Activated CD4-positive, alpha-beta T cell treated with anti-CD3 and anti-CD28 coated beads, Interleukin-2, amount 10 ng/mL, durations not matched to agents 24 days and 14 days (primary cell): ENCODE measurements around the gene RPH3AL. TPM values are rescaled to one million over a fixed set of nuclear protein-coding genes. Genes with fewer than 3 reads are reported as not detected.
"Not testable (repeated sequence)": the region's sequence is repeated elsewhere in the genome, so short reads cannot be mapped to it uniquely, and the experiment has no call there.

Source experiments
- DNase-seq: peaks from one replicate; pipeline ENCODE4 v3.0.0; 2022
- H3K27ac Mint-ChIP-seq: one replicate; pipeline ENCODE4 v1.8.0; 2022; ENCODE audit warnings: mild to moderate bottlenecking, mixed read lengths
- H3K27me3 Mint-ChIP-seq: one replicate; pipeline ENCODE4 v1.8.0; 2022; ENCODE audit warnings: mixed read lengths
- H3K36me3 Mint-ChIP-seq: one replicate; pipeline ENCODE4 v1.8.0; 2022; ENCODE audit warnings: low read depth, mild to moderate bottlenecking, mixed read lengths
- H3K4me1 Mint-ChIP-seq: one replicate; pipeline ENCODE4 v1.8.0; 2021; ENCODE audit warnings: mixed read lengths
- H3K4me3 Mint-ChIP-seq: one replicate; pipeline ENCODE4 v1.8.0; 2022; ENCODE audit warnings: mild to moderate bottlenecking, moderate library complexity, mixed read lengths
- H3K9me3 Mint-ChIP-seq: one replicate; pipeline ENCODE4 v1.8.0; 2021; ENCODE audit warnings: mixed read lengths
- intact Hi-C: fragments of 100-400 bp; cut with micrococcal nuclease; formaldehyde crosslinking; loops from one replicate; pipeline ENCODE4 v1.15.1; 2023
- total RNA-seq: library from RNA; stranded (reverse); gene quantifications from 2 replicates; pipeline ENCODE4 v1.2.3, GENCODE V29; 2022

RPH3AL gene
- total RNA-seq, 1 donor from 2014 or later: 3.7 TPM

DNA sequence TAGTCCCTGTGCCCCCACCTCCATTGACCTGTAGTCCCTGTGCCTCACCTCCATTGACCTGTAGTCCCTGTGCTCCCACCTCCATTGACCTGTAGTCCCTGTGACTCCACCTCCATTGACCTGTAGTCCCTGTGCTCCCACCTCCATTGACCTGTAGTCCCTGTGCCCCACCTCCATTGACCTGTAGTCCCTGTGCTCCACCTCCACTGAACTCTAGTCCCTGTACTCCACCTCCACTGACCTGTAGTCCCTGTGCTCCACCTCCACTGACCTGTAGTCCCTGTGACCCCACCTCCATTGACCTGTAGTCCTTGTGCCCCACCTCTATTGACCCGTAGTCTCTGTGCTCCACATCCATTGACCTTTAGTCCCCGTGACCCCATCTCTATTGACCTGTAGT, 37.2 kb downstream of the RPH3AL start:
- H3K4me3 Mint-ChIP-seq, H3K27me3 Mint-ChIP-seq, H3K4me1 Mint-ChIP-seq, intact Hi-C loops, DNase-seq, H3K36me3 Mint-ChIP-seq, H3K27ac Mint-ChIP-seq: not testable (repeated sequence)
- peaks cover 26% of the 10 kb centered on the region for H3K9me3 Mint-ChIP-seq

DNA sequence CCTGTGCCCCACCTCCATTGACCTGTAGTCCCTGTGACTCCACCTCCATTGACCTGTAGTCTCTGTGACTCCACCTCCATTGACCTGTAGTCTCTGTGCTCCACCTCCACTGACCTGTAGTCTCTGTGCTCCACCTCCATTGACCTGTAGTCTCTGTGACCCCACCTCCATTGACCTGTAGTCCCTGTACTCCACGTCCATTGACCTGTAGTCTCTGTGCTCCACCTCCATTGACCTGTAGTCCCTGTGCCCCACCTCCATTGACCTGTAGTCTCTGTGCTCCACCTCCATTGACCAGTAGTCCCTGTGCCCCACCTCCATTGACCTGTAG, 38.0 kb downstream of the RPH3AL start:
- H3K27ac Mint-ChIP-seq, H3K36me3 Mint-ChIP-seq, DNase-seq, H3K4me3 Mint-ChIP-seq, intact Hi-C loops, H3K4me1 Mint-ChIP-seq, H3K27me3 Mint-ChIP-seq: not testable (repeated sequence)
- H3K9me3 Mint-ChIP-seq: peaks cover 26% of the 10 kb centered on the region

DNA sequence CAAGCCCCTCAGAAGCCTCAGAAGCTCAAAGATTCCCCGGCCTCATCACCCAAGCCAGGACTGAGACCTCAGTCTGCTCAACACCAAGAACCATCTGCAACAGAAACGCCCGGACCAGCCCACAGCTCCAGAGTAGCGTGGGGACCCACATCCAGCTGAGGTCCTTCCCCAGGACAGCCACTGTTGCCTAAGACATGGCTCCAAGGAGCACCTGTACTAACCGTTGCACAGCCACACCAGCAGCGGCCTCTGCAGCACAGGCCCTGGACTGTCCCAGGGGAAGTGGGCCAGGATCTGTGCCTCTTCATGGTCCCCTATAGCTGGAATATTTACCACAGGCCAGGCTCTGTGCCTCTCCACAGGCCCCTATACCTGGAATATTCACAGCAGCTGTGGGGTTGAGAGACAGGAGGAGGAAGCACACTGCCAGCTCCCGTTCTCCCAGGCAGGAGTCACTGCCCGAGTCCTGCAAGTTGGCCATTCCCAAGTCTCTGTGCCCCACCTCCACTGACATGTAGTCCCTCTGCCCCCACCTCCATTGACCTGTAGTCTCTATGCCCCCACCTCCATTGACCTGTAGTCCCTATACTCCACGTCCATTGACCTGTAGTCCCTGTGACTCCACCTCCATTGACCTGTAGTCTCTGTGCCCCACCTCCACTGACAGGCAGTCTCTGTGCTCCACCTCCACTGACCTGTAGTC, 38.5 kb downstream of the RPH3AL start:
- no peaks in the 10 kb centered on the region for H3K4me1 Mint-ChIP-seq
- H3K27ac Mint-ChIP-seq: no peak overlapping the region
- H3K4me3 Mint-ChIP-seq: no peak overlapping the region
- intact Hi-C loops: no loop called here
- peaks cover 26% of the 10 kb centered on the region for H3K9me3 Mint-ChIP-seq
- H3K36me3 Mint-ChIP-seq: peaks cover 2% of the 10 kb centered on the region
- no peaks in the 10 kb centered on the region for H3K27me3 Mint-ChIP-seq
- DNase-seq: no peak

DNA sequence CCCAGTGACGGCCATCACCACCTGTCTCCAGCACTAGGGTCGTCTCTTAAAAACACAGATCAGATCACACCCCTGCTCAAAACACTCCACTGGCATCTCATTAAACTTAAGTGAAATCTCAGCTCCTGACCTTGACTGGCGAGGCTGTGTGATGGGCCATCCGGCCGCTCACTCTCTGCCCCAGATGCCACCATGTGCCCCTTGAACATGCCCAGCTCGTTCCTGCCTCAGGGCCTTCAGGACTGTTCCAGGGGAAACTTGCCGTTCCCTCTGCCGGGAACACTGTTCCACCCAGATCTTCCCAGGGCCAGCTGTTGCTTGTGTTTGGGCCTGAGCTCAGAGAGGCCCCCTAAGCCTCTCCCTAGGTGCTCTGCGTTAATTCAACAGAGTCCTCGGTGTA, 39.4 kb downstream of the RPH3AL start:
- intact Hi-C loops: no loop called here
- Mint-ChIP-seq H3K9me3 (peaks cover 26% of the 10 kb centered on the region), H3K36me3 (peaks cover 2% of the 10 kb centered on the region), H3K27me3 (no peaks in the 10 kb centered on the region), H3K4me1 (no peaks in the 10 kb centered on the region), H3K27ac (no peak overlapping the region), H3K4me3 (no peak overlapping the region)
- no peak for DNase-seq

DNA sequence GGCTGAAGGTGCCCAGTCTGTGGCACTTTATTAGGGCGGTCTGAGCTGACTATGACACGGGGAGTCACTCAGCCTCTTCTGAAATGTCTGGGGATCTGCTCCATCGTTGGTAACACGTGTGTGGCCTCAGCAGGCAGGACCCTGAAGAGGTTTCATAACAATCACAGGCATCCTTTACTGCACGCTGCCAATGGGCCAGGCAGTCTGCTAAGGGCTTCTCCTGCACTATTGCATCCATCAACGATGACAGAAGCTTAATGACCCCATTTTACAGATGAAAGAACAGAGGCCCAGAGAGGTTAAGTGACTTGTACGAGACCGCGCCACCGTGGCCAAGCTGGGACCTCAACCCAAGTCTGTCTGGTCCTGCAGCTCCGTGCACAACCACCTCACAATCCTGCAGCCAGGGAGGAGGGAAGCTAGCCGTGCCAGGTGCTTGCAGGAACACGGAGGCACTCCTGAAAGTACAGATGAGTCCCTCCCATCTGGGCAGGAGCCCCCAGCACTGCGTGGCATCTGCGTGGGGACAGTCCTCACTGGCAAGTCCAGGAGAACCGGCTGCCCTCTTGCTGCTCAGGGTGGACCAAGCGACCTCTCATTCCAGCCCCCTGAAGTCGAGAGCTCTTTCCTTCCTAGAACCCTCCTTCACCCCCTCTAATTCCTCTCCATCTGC, 40.0 kb downstream of the RPH3AL start:
- Mint-ChIP-seq H3K4me1 (no peaks in the 10 kb centered on the region), H3K36me3 (no peaks in the 10 kb centered on the region), H3K9me3 (peaks cover 23% of the 10 kb centered on the region), H3K27me3 (no peaks in the 10 kb centered on the region), H3K27ac (no peak overlapping the region), H3K4me3 (no peak overlapping the region)
- intact Hi-C loops: no loop called here
- DNase-seq: no peak

DNA sequence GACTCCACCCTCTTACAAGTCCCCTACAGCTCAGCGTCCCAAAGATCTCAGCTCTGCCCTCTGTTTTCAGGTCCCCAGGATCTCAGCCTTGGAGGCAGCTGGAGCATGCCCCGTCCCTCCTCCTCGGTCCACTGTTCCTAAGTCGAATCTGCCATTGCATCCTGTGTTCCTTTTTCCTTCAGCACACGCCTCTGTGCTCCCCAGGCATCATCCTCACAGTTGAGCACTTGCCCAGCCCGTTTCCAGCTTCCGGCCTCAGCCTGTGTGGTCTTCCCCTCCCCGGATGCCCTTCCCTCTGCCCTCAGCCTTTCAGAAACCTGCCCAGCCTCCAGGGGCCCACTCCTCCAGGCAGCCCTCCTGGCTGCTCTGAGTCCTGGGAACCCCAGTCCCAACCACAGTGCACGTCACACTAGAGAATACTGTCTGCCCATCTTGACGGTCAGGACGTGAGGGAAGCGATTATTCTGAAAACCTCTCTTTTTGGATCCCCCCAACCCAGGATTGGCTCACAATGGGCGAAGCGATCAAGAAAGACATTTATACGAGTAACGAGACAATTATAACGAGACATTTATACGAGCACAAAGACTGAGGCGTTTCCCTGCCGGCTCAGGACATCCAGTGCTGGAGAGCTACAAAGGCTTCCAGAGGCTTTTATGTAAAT, 41.4 kb downstream of the RPH3AL start:
- Mint-ChIP-seq H3K9me3 (peaks cover 16% of the 10 kb centered on the region), H3K27ac (no peak overlapping the region), H3K27me3 (no peaks in the 10 kb centered on the region), H3K36me3 (no peaks in the 10 kb centered on the region), H3K4me1 (no peaks in the 10 kb centered on the region), H3K4me3 (no peak overlapping the region)
- intact Hi-C loops: no loop called here
- no peak for DNase-seq

DNA sequence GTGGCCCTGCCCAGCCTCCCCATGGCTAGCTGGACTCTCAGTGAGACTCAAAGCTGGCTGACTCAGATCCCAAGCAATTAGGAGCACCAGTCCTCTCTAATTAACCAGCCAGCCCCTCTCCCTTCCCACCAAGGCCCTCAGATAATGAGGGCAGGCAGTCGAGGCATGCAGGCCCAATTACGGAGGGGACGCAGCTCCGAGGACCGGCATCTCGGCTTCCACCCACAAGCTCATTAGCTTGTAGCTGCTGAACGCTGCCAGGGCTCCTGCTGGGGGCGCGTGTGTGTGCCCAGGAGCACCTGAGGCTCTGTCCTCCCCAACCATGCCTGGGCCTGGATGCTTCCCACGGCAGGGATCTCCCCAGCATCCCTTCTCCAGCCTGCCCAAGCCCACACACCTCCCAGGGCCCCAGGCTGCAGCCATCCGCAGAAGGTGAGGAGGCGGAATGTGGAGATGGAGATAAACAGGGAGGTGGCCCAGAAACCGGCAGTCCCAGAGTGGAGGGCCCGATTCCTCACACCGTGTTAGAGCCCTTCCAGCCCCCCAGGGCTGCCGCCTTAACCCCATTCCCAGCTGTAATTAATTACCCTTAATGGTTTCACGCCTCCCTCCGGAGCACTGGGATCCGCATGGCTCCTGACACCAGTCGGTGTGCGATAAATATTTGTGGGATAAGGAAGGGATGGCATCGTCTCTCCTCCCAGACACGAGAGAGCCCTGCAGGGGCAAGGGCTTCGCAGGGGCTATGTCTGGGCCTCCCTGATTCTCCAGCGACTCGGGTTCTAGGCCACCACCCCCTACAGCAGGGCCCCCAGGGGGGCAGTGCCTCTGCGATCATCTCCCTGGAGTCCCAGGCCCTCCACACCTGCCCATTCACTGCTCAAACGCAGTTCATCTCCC, 42.2 kb downstream of the RPH3AL start:
- Mint-ChIP-seq H3K36me3 (no peaks in the 10 kb centered on the region), H3K4me3 (no peak overlapping the region), H3K4me1 (no peaks in the 10 kb centered on the region), H3K27me3 (no peaks in the 10 kb centered on the region), H3K27ac (no peak overlapping the region), H3K9me3 (peaks cover 7% of the 10 kb centered on the region)
- no peak for DNase-seq
- intact Hi-C loops: no loop called here

DNA sequence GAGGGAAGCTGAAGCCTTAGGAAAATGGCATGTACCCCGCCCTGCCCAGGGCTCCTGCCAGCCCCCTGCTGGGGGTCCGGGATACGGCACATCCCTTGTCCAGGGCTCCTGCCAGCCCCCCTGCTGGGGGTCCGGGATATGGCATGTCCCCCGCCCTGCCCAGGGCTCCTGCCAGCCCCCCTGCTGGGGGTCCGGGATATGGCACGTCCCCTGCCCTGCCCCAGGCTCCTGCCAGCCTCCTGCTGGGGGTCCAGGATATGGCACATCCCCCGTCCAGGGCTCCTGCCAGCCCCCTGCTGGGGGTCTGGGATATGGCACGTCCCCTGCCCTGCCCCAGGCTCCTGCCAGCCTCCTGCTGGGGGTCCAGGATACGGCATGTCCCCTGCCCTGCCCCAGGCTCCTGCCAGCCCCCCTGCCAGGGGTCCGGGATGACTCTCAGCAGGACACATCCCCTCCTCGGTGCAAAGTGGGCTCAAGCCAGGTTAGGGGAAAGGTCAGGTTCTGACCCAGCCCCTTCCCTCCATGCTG, 43.2 kb downstream of the RPH3AL start:
- Mint-ChIP-seq H3K36me3 (no peaks in the 10 kb centered on the region), H3K9me3 (peaks cover under 1% of the 10 kb centered on the region), H3K4me3 (no peak overlapping the region), H3K27ac (no peak overlapping the region), H3K27me3 (no peaks in the 10 kb centered on the region), H3K4me1 (no peaks in the 10 kb centered on the region)
- intact Hi-C loops: no loop called here
- DNase-seq: no peak

DNA sequence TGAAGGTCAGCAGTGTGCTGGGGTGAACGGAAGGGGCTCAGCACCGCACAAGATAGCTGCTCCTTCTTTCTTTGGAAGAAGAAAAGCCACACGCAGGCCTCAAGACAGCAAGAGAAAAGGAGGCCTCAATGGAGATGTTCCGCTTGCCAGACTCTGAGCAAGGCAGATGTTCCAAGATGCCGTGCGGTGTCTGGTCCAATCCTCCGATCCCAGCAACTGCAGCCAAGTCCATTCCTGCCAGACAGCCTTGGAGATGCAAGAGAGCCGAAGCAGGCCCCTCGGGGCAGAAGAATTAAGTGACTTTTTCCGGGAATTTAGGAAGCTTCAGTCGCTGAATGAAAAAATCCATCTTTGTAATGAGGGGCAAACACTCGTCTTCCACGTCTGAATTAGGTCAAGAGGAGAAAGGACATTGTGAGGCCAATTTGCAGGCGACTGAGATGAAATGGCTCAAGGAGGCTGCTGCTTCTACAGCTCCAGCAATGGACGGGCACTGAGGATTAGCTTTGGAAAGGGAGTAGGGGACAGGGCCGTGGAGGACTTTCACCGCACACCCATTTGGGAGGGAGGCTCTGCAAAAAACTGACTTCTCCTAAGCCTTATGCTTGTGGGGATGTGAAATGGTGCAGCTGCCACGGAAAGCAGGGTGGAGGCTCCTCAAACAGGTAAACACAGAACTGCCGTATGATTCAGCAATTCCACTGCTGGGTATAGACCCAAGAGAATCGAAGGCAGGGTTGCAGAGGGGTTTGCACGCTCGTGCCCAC, 44.7 kb downstream of the RPH3AL start:
- no peaks in the 10 kb centered on the region for H3K27me3 Mint-ChIP-seq
- intact Hi-C loops: no loop called here

DNA sequence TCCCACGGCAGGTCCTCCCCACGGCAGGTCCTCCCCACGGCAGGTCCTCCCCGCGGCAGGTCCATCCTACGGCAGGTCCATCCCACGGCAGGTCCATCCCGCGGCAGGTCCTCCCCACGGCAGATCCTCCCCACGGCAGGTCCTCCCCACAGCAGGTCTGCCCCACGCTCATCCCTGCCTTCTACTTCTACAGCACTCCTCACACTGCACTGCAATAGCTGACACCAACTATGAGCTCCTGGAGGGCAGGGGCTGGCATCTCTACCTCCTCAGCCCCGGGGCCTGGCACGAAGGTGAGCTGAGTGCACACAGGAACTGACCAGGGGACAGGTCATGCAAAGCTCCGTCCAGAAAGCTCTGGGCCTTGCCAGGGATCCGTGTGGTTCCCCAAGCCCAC, 45.3 kb downstream of the RPH3AL start:
- DNase-seq: no peak
- Mint-ChIP-seq H3K27ac (no peak overlapping the region), H3K4me3 (no peak overlapping the region), H3K4me1 (no peaks in the 10 kb centered on the region), H3K36me3 (no peaks in the 10 kb centered on the region), H3K9me3 (no peaks in the 10 kb centered on the region), H3K27me3 (no peaks in the 10 kb centered on the region)
- intact Hi-C loops: no loop called here

More for the DNA sequence above, 44.7 kb downstream of the RPH3AL start:
- Mint-ChIP-seq H3K4me3 (no peak overlapping the region), H3K27ac (no peak overlapping the region), H3K4me1 (no peaks in the 10 kb centered on the region), H3K9me3 (no peaks in the 10 kb centered on the region), H3K36me3 (no peaks in the 10 kb centered on the region)
- DNase-seq: no peak

DNA sequence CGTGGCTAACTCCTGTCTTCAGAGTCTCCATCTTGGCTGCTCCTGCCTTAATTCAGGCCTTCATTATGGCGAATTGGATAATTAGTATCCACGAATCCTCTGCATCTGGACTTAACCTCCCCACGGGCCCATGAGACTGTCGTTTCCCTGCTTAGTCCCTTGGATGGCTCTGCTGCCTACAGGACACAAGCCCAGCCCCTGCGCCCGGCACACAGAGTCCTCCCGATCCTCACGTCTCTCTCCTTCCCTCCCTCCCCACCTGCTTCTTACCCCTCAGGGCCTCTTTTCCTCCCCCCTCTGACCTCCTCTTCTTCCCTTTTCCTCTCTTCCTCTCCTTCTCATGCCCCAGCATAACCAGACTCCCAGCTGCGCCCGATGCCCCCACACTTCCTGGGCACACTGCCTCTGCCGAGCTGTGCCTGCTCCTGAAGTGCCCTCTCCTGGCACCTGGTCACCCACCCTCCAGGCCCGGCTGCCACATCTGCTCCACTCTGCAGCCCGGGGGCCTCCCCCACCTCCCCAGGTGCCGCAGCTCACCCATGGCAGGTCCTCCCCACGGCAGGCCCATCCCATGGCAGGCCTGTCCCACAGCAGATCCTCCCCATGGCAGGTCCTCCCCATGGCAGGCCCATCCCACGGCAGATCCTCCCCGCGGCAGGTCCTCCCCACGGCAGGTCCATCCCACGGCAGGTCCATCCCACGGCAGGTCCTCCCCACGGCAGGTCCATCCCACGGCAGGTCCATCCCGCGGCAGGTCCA, 45.9 kb downstream of the RPH3AL start:
- no peak for DNase-seq
- Mint-ChIP-seq H3K27me3 (no peaks in the 10 kb centered on the region), H3K36me3 (no peaks in the 10 kb centered on the region), H3K27ac (no peak overlapping the region), H3K4me3 (no peak overlapping the region), H3K9me3 (no peaks in the 10 kb centered on the region), H3K4me1 (no peaks in the 10 kb centered on the region)
- intact Hi-C loops: no loop called here

DNA sequence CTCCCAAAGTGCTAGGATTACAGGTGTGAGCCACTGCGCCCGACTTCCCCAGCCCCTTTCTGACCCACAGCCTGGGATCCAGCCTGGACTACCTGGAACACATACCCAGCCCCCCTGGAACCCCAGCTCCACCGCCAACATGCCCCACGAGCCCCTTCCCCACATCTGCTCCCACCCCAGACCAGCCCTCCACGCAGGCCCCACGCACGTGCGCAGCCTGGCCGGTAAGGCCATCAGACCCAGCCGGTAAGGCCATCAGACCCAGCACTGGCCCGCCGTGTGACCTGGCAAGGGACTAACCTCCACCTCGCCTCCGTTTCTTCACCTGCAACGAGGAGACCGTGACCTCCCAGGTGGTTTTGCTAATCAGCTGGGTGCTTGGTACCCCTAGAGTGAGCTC, 46.5 kb downstream of the RPH3AL start:
- intact Hi-C loops: no loop called here
- H3K9me3 Mint-ChIP-seq: no peaks in the 10 kb centered on the region

More for the DNA sequence above, 46.5 kb downstream of the RPH3AL start:
- Mint-ChIP-seq H3K4me3 (no peak overlapping the region), H3K27me3 (no peaks in the 10 kb centered on the region), H3K27ac (no peak overlapping the region), H3K4me1 (no peaks in the 10 kb centered on the region), H3K36me3 (no peaks in the 10 kb centered on the region)
- DNase-seq: no peak
